ENCODE data around the gene ZNF613.
A peak's percentile ranks its signal among the peaks of the same experiment; 100 is the strongest.

The ZNF613 gene

DNA sequence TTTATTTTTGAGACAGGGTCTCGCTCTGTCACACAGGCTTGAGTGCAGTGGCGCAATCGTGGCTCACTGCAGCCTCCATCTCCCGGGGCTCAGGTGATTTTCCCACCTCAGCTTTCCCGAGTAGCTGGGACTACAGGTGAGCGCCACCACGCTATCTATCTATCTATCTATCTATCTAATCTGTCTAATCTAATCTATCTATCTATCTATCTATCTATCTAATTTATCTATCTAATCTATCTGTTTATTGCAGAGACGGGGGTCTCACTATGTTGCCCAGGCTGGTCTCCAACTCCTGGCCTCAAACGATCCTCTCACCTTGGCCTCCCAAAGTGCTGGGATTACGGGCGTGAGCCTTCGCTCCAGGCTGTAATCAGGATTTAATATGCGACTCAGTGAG, 587 bp downstream of the ZNF613 start:
- Histone ChIP-seq H3K36me3 (ENCODE audit: control insufficient read depth, low read length) (peaks cover 5% of the 10 kb centered on the region), H3K4me1 (ENCODE audit: control insufficient read depth, low read length) (peaks cover 6% of the 10 kb centered on the region), H3K27ac (ENCODE audit: low read depth, low read length) (no peak overlapping the region), H3K4me3 (ENCODE audit: low read length) (peak overlapping the region; percentile 91), H3K9me3 (ENCODE audit: control insufficient read depth, insufficient read depth, low read length) (peaks cover 33% of the 10 kb centered on the region; the same call in 1 of the 2 replicates), H3K27me3 (ENCODE audit: control insufficient read depth, low read length) (no peaks in the 10 kb centered on the region), H4K20me1 (ENCODE audit: control insufficient read depth, insufficient read depth, low read depth, low read length) (no peaks in the 10 kb centered on the region), H3F3A (ENCODE audit: control insufficient read depth, insufficient read depth) (no peaks in the 10 kb centered on the region), H3K9me2 (replicated peaks; ENCODE audit: control insufficient read depth, low read length) (no peaks in the 10 kb centered on the region), H3K79me2 (ENCODE audit: control insufficient read depth, low read length) (peaks cover 4% of the 10 kb centered on the region; the same call in 1 of the 2 replicates), H3K4me2 (ENCODE audit: low read length) (peak overlapping the region; percentile 90)
- TF ChIP-seq EZH2phosphoT487 (IDR thresholded peaks at IDR 0.05; ENCODE audit: borderline replicate concordance, low read length) = no peak

DNA sequence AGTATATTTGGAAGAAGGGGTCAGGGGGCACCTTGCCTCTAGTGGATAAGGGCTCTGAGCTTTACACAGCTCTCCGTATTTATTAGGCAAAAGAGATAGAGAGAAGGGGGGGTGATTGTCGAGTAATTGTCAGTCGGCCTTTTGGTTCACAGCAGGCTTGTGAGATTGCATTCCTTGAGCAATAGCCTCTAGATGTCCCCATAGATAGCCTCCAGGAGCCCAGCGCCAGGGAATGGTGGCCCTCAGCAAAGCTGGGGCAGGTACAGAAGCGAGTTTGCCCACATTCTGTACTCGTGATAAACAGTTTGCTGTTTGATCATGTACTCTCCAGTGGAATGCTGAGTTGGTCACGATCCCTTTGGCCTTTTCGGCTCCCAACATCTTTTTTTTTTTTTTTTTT, 4.6 kb downstream of the ZNF613 start:
- Histone ChIP-seq H3K36me3 (ENCODE audit: control insufficient read depth, low read length) (peaks cover 11% of the 10 kb centered on the region), H3K9me2 (replicated peaks; ENCODE audit: control insufficient read depth, low read length) (no peaks in the 10 kb centered on the region), H3K27me3 (ENCODE audit: control insufficient read depth, low read length) (no peaks in the 10 kb centered on the region), H3K9me3 (ENCODE audit: control insufficient read depth, insufficient read depth, low read length) (peaks cover 20% of the 10 kb centered on the region; the same call in 1 of the 2 replicates), H3K79me2 (ENCODE audit: control insufficient read depth, low read length) (peaks cover 4% of the 10 kb centered on the region; the same call in 1 of the 2 replicates), H4K20me1 (ENCODE audit: control insufficient read depth, insufficient read depth, low read depth, low read length) (no peaks in the 10 kb centered on the region), H3F3A (ENCODE audit: control insufficient read depth, insufficient read depth) (no peaks in the 10 kb centered on the region), H3K4me1 (ENCODE audit: control insufficient read depth, low read length) (no peaks in the 10 kb centered on the region; the same call in 1 of the 2 replicates), H3K4me2 (ENCODE audit: low read length) (no peak overlapping the region), H3K4me3 (ENCODE audit: low read length) (no peak overlapping the region), H3K27ac (ENCODE audit: low read depth, low read length) (no peak overlapping the region)
- TF ChIP-seq, protein P1, sequence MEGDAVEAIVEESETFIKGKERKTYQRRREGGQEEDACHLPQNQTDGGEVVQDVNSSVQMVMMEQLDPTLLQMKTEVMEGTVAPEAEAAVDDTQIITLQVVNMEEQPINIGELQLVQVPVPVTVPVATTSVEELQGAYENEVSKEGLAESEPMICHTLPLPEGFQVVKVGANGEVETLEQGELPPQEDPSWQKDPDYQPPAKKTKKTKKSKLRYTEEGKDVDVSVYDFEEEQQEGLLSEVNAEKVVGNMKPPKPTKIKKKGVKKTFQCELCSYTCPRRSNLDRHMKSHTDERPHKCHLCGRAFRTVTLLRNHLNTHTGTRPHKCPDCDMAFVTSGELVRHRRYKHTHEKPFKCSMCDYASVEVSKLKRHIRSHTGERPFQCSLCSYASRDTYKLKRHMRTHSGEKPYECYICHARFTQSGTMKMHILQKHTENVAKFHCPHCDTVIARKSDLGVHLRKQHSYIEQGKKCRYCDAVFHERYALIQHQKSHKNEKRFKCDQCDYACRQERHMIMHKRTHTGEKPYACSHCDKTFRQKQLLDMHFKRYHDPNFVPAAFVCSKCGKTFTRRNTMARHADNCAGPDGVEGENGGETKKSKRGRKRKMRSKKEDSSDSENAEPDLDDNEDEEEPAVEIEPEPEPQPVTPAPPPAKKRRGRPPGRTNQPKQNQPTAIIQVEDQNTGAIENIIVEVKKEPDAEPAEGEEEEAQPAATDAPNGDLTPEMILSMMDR (IDR thresholded peaks at IDR 0.05; ENCODE audit: low read depth, low read length, poor library complexity, severe bottlenecking) = no peak
- no peak for TF ChIP-seq EZH2phosphoT487 (IDR thresholded peaks at IDR 0.05; ENCODE audit: borderline replicate concordance, low read length)

DNA sequence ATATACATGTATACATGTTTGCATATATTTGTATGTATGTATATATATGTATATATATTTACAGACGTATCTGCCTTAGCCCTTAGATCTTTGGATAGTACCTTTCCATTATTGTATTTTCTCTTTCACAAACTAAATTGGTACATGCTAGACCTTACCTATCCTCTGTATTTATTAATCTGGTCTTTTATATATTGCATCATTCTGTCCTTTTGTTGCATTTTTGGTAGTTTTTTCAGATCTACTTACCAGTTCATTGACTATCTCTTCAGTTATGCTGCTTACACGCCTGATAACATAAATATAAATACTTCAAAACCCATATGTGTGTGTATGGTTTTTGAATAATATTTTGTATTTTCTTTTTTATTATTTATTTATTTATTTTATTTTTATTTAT, 11.7 kb downstream of the ZNF613 start:
- H3K4me3 ChIP-seq (ENCODE audit: low read length) = no peak overlapping the region
- no peaks in the 10 kb centered on the region for H3K4me1 ChIP-seq (ENCODE audit: control insufficient read depth, low read length)
- no peaks in the 10 kb centered on the region for H3K9me2 ChIP-seq (replicated peaks; ENCODE audit: control insufficient read depth, low read length)
- H3K27me3 ChIP-seq (ENCODE audit: control insufficient read depth, low read length) = no peaks in the 10 kb centered on the region
- no peaks in the 10 kb centered on the region for H3K79me2 ChIP-seq (ENCODE audit: control insufficient read depth, low read length)
- H4K20me1 ChIP-seq (ENCODE audit: control insufficient read depth, insufficient read depth, low read depth, low read length) = no peaks in the 10 kb centered on the region
- no peak for TF ChIP-seq EZH2phosphoT487 (IDR thresholded peaks at IDR 0.05; ENCODE audit: borderline replicate concordance, low read length)
- TF ChIP-seq, protein P1 (IDR thresholded peaks at IDR 0.05; ENCODE audit: low read depth, low read length, poor library complexity, severe bottlenecking) = no peak
- H3K9me3 ChIP-seq (ENCODE audit: control insufficient read depth, insufficient read depth, low read length) = peaks cover 15% of the 10 kb centered on the region; the same call in 1 of the 2 replicates
- H3K4me2 ChIP-seq (ENCODE audit: low read length) = no peak overlapping the region
- H3K27ac ChIP-seq (ENCODE audit: low read depth, low read length) = no peak overlapping the region
- no peaks in the 10 kb centered on the region for H3F3A ChIP-seq (ENCODE audit: control insufficient read depth, insufficient read depth)
- peaks cover 28% of the 10 kb centered on the region for H3K36me3 ChIP-seq (ENCODE audit: control insufficient read depth, low read length)

DNA sequence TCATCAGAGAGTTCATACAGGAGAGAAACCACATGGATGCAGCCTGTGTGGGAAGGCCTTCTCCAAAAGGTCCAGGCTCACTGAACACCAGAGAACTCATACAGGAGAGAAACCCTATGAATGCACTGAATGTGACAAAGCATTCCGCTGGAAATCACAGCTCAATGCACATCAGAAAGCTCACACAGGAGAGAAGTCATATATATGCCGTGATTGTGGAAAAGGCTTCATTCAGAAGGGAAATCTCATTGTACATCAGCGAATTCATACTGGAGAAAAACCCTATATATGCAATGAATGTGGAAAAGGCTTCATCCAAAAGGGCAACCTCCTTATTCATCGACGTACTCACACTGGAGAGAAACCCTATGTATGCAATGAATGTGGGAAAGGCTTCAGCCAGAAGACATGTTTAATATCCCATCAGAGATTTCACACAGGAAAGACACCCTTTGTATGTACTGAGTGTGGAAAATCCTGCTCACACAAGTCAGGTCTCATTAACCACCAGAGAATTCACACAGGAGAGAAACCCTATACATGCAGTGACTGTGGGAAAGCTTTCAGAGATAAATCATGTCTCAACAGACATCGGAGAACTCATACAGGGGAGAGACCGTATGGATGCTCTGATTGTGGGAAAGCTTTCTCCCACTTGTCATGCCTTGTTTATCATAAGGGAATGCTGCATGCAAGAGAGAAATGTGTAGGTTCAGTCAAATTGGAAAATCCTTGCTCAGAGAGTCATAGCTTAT, 17.7 kb downstream of the ZNF613 start:
- Histone ChIP-seq H3K4me1 (ENCODE audit: control insufficient read depth, low read length) (no peaks in the 10 kb centered on the region), H3K4me3 (ENCODE audit: low read length) (no peak overlapping the region), H3K9me2 (replicated peaks; ENCODE audit: control insufficient read depth, low read length) (no peaks in the 10 kb centered on the region), H3K27ac (ENCODE audit: low read depth, low read length) (no peak overlapping the region), H3K27me3 (ENCODE audit: control insufficient read depth, low read length) (no peaks in the 10 kb centered on the region), H3K36me3 (ENCODE audit: control insufficient read depth, low read length) (peaks cover 32% of the 10 kb centered on the region), H3K4me2 (ENCODE audit: low read length) (no peak overlapping the region), H3K9me3 (ENCODE audit: control insufficient read depth, insufficient read depth, low read length) (peaks cover 34% of the 10 kb centered on the region), H3K79me2 (ENCODE audit: control insufficient read depth, low read length) (no peaks in the 10 kb centered on the region), H4K20me1 (ENCODE audit: control insufficient read depth, insufficient read depth, low read depth, low read length) (no peaks in the 10 kb centered on the region), H3F3A (ENCODE audit: control insufficient read depth, insufficient read depth) (no peaks in the 10 kb centered on the region)
- TF ChIP-seq EZH2phosphoT487 (IDR thresholded peaks at IDR 0.05; ENCODE audit: borderline replicate concordance, low read length) = no peak
- TF ChIP-seq, protein P1 (IDR thresholded peaks at IDR 0.05; ENCODE audit: low read depth, low read length, poor library complexity, severe bottlenecking) = no peak

All from DOHH2 (cell line).